Activated naive CD8-positive, alpha-beta T cell treated with anti-CD3 and anti-CD28 coated beads, Interleukin-2, amount 50 U/mL, for 16 hours (primary cell): ENCODE measurements around the gene UBAP1L.
"Not testable (repeated sequence)": the region's sequence is repeated elsewhere in the genome, so short reads cannot be mapped to it uniquely, and the experiment has no call there.

Experiments
- DNase-seq: peaks from one replicate; pipeline ENCODE4 v3.0.0-alpha.2; 2020; ENCODE audit warnings: low read depth, low spot score

The UBAP1L gene

DNA sequence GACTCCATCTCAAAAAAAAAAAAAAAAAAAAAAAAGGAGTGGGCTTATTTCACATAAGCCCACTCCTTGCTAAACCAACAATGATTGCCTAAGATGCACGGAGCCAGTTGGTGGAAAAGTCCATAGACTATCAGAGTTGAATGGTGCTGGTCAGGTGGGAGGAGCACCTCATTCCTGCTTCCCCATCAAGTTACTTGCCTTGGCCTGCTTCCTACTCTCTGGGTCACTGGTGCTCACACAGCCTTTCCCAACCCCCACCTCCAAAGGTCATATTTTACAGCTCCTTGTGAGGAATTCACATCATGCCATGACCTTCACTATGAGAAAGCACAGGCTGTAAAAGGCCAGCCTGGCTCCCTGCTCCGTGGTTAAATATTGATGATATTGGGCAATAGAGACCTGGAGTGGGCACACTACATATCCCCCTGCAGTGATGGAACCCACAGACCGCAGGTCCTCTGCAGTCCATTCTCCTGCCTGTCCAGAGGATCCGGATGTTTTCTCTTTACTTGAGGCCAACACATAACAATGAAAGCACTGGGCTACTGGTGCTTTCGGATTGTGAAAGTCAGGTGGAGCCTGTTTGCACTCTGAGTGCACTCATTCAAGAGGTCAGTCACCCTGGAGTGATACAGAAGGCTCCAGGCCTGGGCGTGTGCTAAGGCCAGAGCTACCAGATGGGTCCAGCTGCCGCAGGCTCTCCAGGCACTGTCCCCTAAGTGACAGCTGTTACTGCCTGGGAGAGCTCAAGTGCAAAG is 70.1 kb downstream of the UBAP1L start, which contains the start of gene SLC51B:
Gene SLC51B (plus strand): TSS at position 664 of the 758 bp plus-strand sequence. CDS start 4,618 bp downstream, outside the sequence.
- DNase-seq: no peak

DNA sequence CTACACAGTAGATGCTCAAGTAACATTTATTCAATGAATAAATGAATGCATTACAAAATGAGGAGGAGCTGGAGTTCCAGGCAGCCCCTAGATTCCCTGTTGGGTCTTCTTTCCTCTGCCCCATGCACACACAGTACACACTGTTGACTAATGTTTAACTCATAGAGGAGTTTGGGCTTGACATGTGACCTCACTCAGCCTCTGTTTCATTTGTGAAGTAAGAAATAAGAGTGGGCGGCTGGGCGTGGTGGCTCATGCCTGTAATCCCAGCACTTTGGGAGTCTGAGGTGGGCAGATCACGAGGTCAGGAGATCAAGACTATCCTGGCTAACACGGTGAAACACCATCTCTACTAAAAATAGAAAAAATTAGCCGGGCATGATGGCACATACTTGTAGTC is 70.8 kb downstream of the UBAP1L start:
- not testable (repeated sequence) for DNase-seq

DNA sequence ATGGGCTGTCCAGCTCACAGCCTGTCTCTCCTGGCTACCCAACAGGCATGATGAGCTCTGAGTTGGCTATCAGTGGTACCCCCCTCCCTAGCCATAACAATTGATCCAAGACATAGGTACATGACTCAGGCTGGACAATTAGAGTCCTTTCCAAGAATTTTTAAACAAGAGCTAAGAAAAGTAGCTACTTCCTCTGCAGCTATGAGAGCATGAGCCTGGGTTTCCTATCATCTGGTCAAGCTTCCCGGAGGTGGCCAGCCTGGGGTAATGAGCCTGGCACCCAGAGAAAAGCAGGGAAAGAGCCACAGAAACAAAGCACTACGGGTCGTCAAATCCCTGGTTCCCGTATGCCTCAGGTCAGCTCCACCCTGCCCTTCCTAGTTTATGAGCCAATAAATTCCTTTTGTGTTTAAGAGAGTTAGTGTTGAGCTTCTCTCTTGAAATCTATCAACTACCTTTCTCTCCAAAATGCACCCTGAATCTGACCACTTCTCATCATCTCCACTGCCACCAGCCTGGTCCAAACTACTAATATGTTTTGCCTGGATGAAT is 72.1 kb downstream of the UBAP1L start:
- no peak for DNase-seq
